Panc1 (cell line): ENCODE data around the gene RPS6KA6. TPM values are rescaled to one million over a fixed set of nuclear protein-coding genes. Genes with fewer than 3 reads are reported as not detected.

ENCODE experiments used
- ATAC-seq: fragments of 200-7000 bp; cut with Tn5 transposase; 2 replicates; pipeline ENCODE4 v1.9.1; 2020; ENCODE audit warnings: mild to moderate bottlenecking, moderate library complexity
- BruUV-seq: library from RNA; stranded (reverse); fragments of 400-500 nt; replicated peaks from 2 replicates; lab custom pipeline; 2021; lab: Mats Ljungman, UMichigan
- CTCF ChIA-PET: fragments of 300-600 bp; sonication (Branson Sonifier 250); formaldehyde crosslinking; loops from one replicate; lab custom pipeline; 2022; ENCODE audit warnings: antibody characterized with exemption; lab: Charles Lee
- POLR2A ChIA-PET: fragments of 300-600 bp; sonication (Branson Sonifier 250); formaldehyde crosslinking; loops from one replicate; lab custom pipeline; 2022; ENCODE audit warnings: antibody characterized with exemption; lab: Charles Lee
- DNase-seq: peaks from one replicate; pipeline ENCODE4 v3.0.0-alpha.2; 2010; ENCODE audit warnings: low read depth, low spot score
- H3K27ac ChIP-seq: 2 replicates; pipeline ENCODE4 v1.5.1; 2011; ENCODE audit warnings: mild to moderate bottlenecking, low read length, inconsistent platforms
- H3K27me3 ChIP-seq: fragments of 200-500 bp; sonication (Bioruptor generic); 2 replicates; pipeline ENCODE4 v1.6.0; 2014; ENCODE audit warnings: low read length, inconsistent platforms; ENCODE audit not compliant: control insufficient read depth, insufficient read depth
- H3K36me3 ChIP-seq: fragments of 200-500 bp; sonication (Bioruptor generic); 2 replicates; pipeline ENCODE4 v1.5.1; 2014; ENCODE audit warnings: inconsistent platforms, mild to moderate bottlenecking, low read length, moderate library complexity; ENCODE audit not compliant: control insufficient read depth, insufficient read depth
- H3K4me1 ChIP-seq: 2 replicates; pipeline ENCODE4 v1.5.1; 2011; ENCODE audit warnings: inconsistent platforms, mild to moderate bottlenecking, low read length, moderate library complexity; ENCODE audit not compliant: control insufficient read depth, insufficient read depth
- H3K4me3 ChIP-seq, 2 experiments: 2 replicates each; pipeline ENCODE4 v1.5.1; 2011 to 2012; ENCODE audit warnings: low read depth in 2 of 2, low read length in 2 of 2, mild to moderate bottlenecking in 2 of 2, inconsistent platforms in 1 of 2, moderate library complexity in 1 of 2
- H3K9me3 ChIP-seq: fragments of 200-500 bp; sonication (Bioruptor generic); 2 replicates; pipeline ENCODE4 v1.5.1; 2014; ENCODE audit warnings: low read depth, mild to moderate bottlenecking, inconsistent platforms, low read length, moderate library complexity; ENCODE audit not compliant: control insufficient read depth, insufficient read depth
- CTCF ChIP-seq: fragments of 450-650 bp; IDR thresholded peaks from 2 replicates; pipeline ENCODE4 v1.5.1; 2017; ENCODE audit warnings: mild to moderate bottlenecking
- POLR2AphosphoS5 ChIP-seq: IDR thresholded peaks from 2 replicates; pipeline ENCODE4 v1.6.1; 2012; ENCODE audit warnings: mild to moderate bottlenecking, low read depth, low read length, moderate library complexity
- REST ChIP-seq, 2 experiments: IDR thresholded peaks; 2 replicates each; pipeline ENCODE4 v1.6.1; 2011 to 2012; ENCODE audit warnings: low read depth in 2 of 2, control low read depth in 1 of 2, low read length in 1 of 2, mild to moderate bottlenecking in 1 of 2, moderate library complexity in 1 of 2; ENCODE audit not compliant: insufficient read depth in 1 of 2
- SIN3A ChIP-seq: IDR thresholded peaks from 2 replicates; pipeline ENCODE4 v1.6.1; 2012; ENCODE audit warnings: low read depth, mild to moderate bottlenecking, low read length, moderate library complexity, borderline replicate concordance; ENCODE audit not compliant: insufficient read depth
- TCF7L2 ChIP-seq: IDR thresholded peaks from 2 replicates; pipeline ENCODE4 v1.6.1; 2011; ENCODE audit warnings: mild to moderate bottlenecking, low read depth, low read length, inconsistent platforms
- in situ Hi-C: cut with HindIII; loops from 2 replicates; pipeline ENCODE4 v1.10.0; 2016; ENCODE audit warnings: low sequenced_read_pairs, low pct_unique_long_range_greater_than_20kb
- intact Hi-C: fragments of 100-400 bp; cut with micrococcal nuclease; formaldehyde crosslinking; loops from one replicate; pipeline ENCODE4 v1.10.0; 2022; ENCODE audit not compliant: unreplicated experiment
- total RNA-seq: library from RNA; stranded (reverse); gene quantifications from one replicate; pipeline ENCODE4 v1.2.1, GENCODE V29; 2021; ENCODE audit not compliant: unreplicated experiment

Gene RPS6KA6
- total RNA-seq, 1 experiment from 2014 or later, result 0.05 TPM

- DNase-seq (no peak), ATAC-seq (no peak)
- intact Hi-C loops (no loop called here), in situ Hi-C loops (no loop called here)
- H3K36me3 ChIP-seq, result no peaks in the 10 kb centered on the region
- ChIA-PET POLR2A (no interaction called here), CTCF (no interaction called here)
- H3K27ac ChIP-seq, result no peak overlapping the region
- H3K27me3 ChIP-seq, result no peaks in the 10 kb centered on the region
- no peaks in the 10 kb centered on the region for H3K4me1 ChIP-seq
- no peaks in the 10 kb centered on the region for H3K9me3 ChIP-seq
- no TSS peak for BruUV-seq
- H3K4me3 ChIP-seq, result no peak overlapping the region
- TF ChIP-seq SIN3A (no peak), TCF7L2 (no peak), REST (IDR thresholded peaks at IDR 0.05; ENCODE audit: insufficient read depth in 1 of 2, low read depth in 2 of 2, low read length in 1 of 2) (no peak), CTCF (no peak), POLR2AphosphoS5 (no peak)
These were observed 34.5 kb downstream of the RPS6KA6 start for GRCh38 chrX:84153538-84153937.

- ATAC-seq (no peak), DNase-seq (no peak)
- POLR2A ChIA-PET, result no interaction called here
- BruUV-seq, result no TSS peak
- intact Hi-C loops (no loop called here), in situ Hi-C loops (no loop called here)
- H3K9me3 ChIP-seq, result no peaks in the 10 kb centered on the region
- TF ChIP-seq SIN3A, result no peak
- TF ChIP-seq CTCF, result no peak
- TF ChIP-seq POLR2AphosphoS5, result no peak
- no peak for TF ChIP-seq REST (IDR thresholded peaks at IDR 0.05; ENCODE audit: insufficient read depth in 1 of 2, low read depth in 2 of 2, low read length in 1 of 2)
- TF ChIP-seq TCF7L2, result no peak
- H3K27ac ChIP-seq, result no peak overlapping the region
- H3K4me1 ChIP-seq, result no peaks in the 10 kb centered on the region
- CTCF ChIA-PET, result no interaction called here
- no peaks in the 10 kb centered on the region for H3K27me3 ChIP-seq
- H3K36me3 ChIP-seq, result no peaks in the 10 kb centered on the region; the same call in 1 of the 2 replicates
- no peak overlapping the region for H3K4me3 ChIP-seq
These were observed 43.0 kb downstream of the RPS6KA6 start for GRCh38 chrX:84144991-84145390.
